Lung (tissue), 12 donors: ENCODE results near the gene KIF18B. TPM values are rescaled to one million over a fixed set of nuclear protein-coding genes. Genes with fewer than 3 reads are reported as not detected.

Experiments used
- ATAC-seq: fragments of 200-7000 bp; cut with Tn5 transposase; one replicate; pipeline ENCODE4 v1.9.1; 2020; ENCODE audit warnings: moderate number of reproducible peaks; ENCODE audit not compliant: insufficient read depth, low FRiP score
- DNase-seq, 3 donors: peaks; one replicate each; pipeline ENCODE4 v3.0.0-alpha.2; 2013 to 2017
- H3K27ac ChIP-seq, 2 donors: one replicate each; pipeline ENCODE4 v1.5.1; 2013; ENCODE audit warnings: mild to moderate bottlenecking in 2 of 2, moderate library complexity in 2 of 2, control low read depth in 1 of 2, inconsistent platforms in 1 of 2, low read depth in 1 of 2, low read length in 1 of 2
- H3K27me3 ChIP-seq, 3 donors: one replicate each; pipeline ENCODE4 v1.5.1; 2013; ENCODE audit warnings: low read length in 2 of 3; ENCODE audit not compliant: control insufficient read depth in 3 of 3, insufficient read depth in 3 of 3
- H3K36me3 ChIP-seq, 4 donors: one replicate each; pipeline ENCODE4 v1.5.1; 2013; ENCODE audit warnings: low read length in 4 of 4, mild to moderate bottlenecking in 1 of 4, moderate library complexity in 1 of 4; ENCODE audit not compliant: control insufficient read depth in 4 of 4, insufficient read depth in 4 of 4
- H3K4me1 ChIP-seq, 5 donors: one replicate each; pipeline ENCODE4 v1.5.1; 2013; ENCODE audit warnings: low read length in 5 of 5, mild to moderate bottlenecking in 2 of 5, moderate library complexity in 1 of 5; ENCODE audit not compliant: control insufficient read depth in 5 of 5, insufficient read depth in 5 of 5
- H3K4me3 ChIP-seq: one replicate; pipeline ENCODE4 v1.5.1; 2013; ENCODE audit warnings: mild to moderate bottlenecking, control low read depth, moderate library complexity
- H3K9ac ChIP-seq, 2 donors: one replicate each; pipeline ENCODE4 v1.5.1; 2013; ENCODE audit warnings: low read length in 2 of 2, control low read depth in 1 of 2; ENCODE audit not compliant: insufficient read depth in 1 of 2
- H3K9me3 ChIP-seq, 4 donors: one replicate each; pipeline ENCODE4 v1.5.1; 2013; ENCODE audit warnings: low read length in 3 of 4, mild to moderate bottlenecking in 1 of 4, moderate library complexity in 1 of 4; ENCODE audit not compliant: control insufficient read depth in 4 of 4, insufficient read depth in 3 of 4
- CTCF ChIP-seq: IDR thresholded peaks from 2 replicates; pipeline ENCODE4 v1.5.1; 2012; ENCODE audit warnings: mild to moderate bottlenecking; ENCODE audit errors: control extremely low read depth, extremely low read depth
- WGBS, 2 donors: extraction: QIAGEN DNeasy Blood & Tissue Kit; methylation state at CpG; one replicate each; pipeline ENCODE4 v1.1.7; 2013; 5-methylcytosine and 5-hydroxymethylcytosine counted together
- polyA plus RNA-seq, 2 donors: library from polyadenylated mRNA; stranded (reverse); fragments of 200-250 nt; gene quantifications; one replicate each; pipeline ENCODE4 v1.2.1, GENCODE V29; 2013
- total RNA-seq, 2 donors: library from RNA; depleted of rRNA in 1 of 2; stranded (reverse); fragments of >200 nt in 1 of 2; gene quantifications; one replicate each; pipeline ENCODE4 v1.2.1, GENCODE V29; 2014 to 2021
- donor health status: control.
- donor health status: control.
- donor health status: Bipolar disorder and iron deficiency.
- donor health status: healthy.
- donor health status: DM: yes; HTN: yes; CAD: no.

The KIF18B gene
- total and polyA plus RNA-seq, 4 donors: 0.70 to 1.4 (median 0.83) TPM

GRCh38 chr17:44887971-44888954 lies 59.3 kb downstream of the KIF18B start:
- no peak for ATAC-seq
- peaks cover 15 to 38% (median 30%) of the 10 kb centered on the region in 4 donors for H3K36me3 ChIP-seq

GRCh38 chr17:44887016-44887415 lies 60.6 kb downstream of the KIF18B start:
- Histone ChIP-seq H3K9ac (no peak overlapping the region), H3K27ac (no peak overlapping the region), H3K27me3 (no peaks in the 10 kb centered on the region), H3K9me3 (no peaks in the 10 kb centered on the region), H3K4me1 (peaks cover 0 to 3% (median 0%) of the 10 kb centered on the region in 5 donors), H3K4me3 (no peak overlapping the region), H3K36me3 (peaks cover 23 to 50% (median 34%) of the 10 kb centered on the region in 4 donors)
- 87 to 100% methylated on average over 1 of the region's 1 CpG for WGBS, 2 donors
- ATAC-seq (no peak), DNase-seq (no peak)
- TF ChIP-seq CTCF: no peak

More at GRCh38 chr17:44887971-44888954, 59.3 kb downstream of the KIF18B start:
- no peak for TF ChIP-seq CTCF
- Histone ChIP-seq H3K4me3 (no peak overlapping the region), H3K9me3 (no peaks in the 10 kb centered on the region), H3K27ac (no peak overlapping the region), H3K27me3 (no peaks in the 10 kb centered on the region), H3K4me1 (peaks cover 0 to 3% (median 0%) of the 10 kb centered on the region in 5 donors), H3K9ac (no peak overlapping the region)
- DNase-seq: no peak
- 38 to 61% methylated on average over 10 of the region's 10 CpGs for WGBS, 2 donors

- ATAC-seq: no peak
- DNase-seq: no peak
- Histone ChIP-seq H3K27ac (no peak overlapping the region), H3K27me3 (no peaks in the 10 kb centered on the region), H3K36me3 (peaks cover 23 to 56% (median 40%) of the 10 kb centered on the region in 4 donors), H3K4me3 (no peak overlapping the region), H3K4me1 (peaks cover 0 to 3% (median 0%) of the 10 kb centered on the region in 5 donors), H3K9ac (no peak overlapping the region), H3K9me3 (no peaks in the 10 kb centered on the region)
- 97 to 98% methylated on average over 2 of the region's 2 CpGs for WGBS, 2 donors
- no peak for TF ChIP-seq CTCF
Measured at GRCh38 chr17:44884941-44885340, 62.6 kb downstream of the KIF18B start.
